HCT116 (cell line): ENCODE data around the gene SHKBP1. TPM values are rescaled to one million over a fixed set of nuclear protein-coding genes. Genes with fewer than 3 reads are reported as not detected.

ENCODE experiments used
- ATAC-seq: fragments of 200-7000 bp; cut with Tn5 transposase; 2 replicates; pipeline ENCODE4 v1.9.1; 2020; ENCODE audit warnings: mild to moderate bottlenecking, moderate library complexity
- BruUV-seq: library from RNA; stranded (reverse); fragments of 400-500 nt; replicated peaks from 2 replicates; lab custom pipeline; 2021; lab: Mats Ljungman, UMichigan
- CTCF ChIA-PET: fragments of 300-600 bp; sonication (Branson Sonifier 250); formaldehyde crosslinking; loops from one replicate; lab custom pipeline; 2021; ENCODE audit warnings: antibody characterized with exemption; lab: Charles Lee
- POLR2A ChIA-PET: fragments of 300-600, 350-600 bp; sonication (Branson Sonifier 250); formaldehyde crosslinking; loops from one replicate; lab custom pipeline; 2021; ENCODE audit warnings: antibody characterized with exemption; lab: Charles Lee
- RAD21 ChIA-PET, 2 experiments: fragments of 300-600 bp; sonication (Branson Sonifier 250); formaldehyde crosslinking; loops; one replicate each; lab custom pipeline; 2023; ENCODE audit warnings: low total read pairs in 2 of 2; ENCODE audit not compliant: uncharacterized antibody in 2 of 2, unreplicated experiment in 2 of 2, low non-redundant PET in 1 of 2; lab: Charles Lee
- DNase-seq: peaks from one replicate; pipeline ENCODE4 v3.0.0-alpha.2; 2010; ENCODE audit warnings: low read depth, low spot score
- H2AFZ ChIP-seq: fragments of 200-600 bp; shearing (Covaris generic), sonication (generic); 2 replicates; pipeline ENCODE4 v1.6.1; 2017; ENCODE audit warnings: low read depth, mixed run types, mixed read lengths, antibody characterized with exemption, low read length; ENCODE audit not compliant: poor library complexity, severe bottlenecking
- H3K27ac ChIP-seq: 2 replicates; pipeline ENCODE4 v1.5.1; 2012; ENCODE audit warnings: low read depth, low read length
- H3K27me3 ChIP-seq: fragments of 200-600 bp; sonication (generic); 2 replicates; pipeline ENCODE4 v1.6.1; 2016; ENCODE audit warnings: mixed run types, low read length, mixed read lengths; ENCODE audit not compliant: insufficient read depth
- H3K36me3 ChIP-seq, 2 experiments: fragments of 200-500 bp in 1 of 2; fragments of 200-600 bp in 1 of 2; sonication (Bioruptor generic) in 1 of 2; sonication (generic) in 1 of 2; 2 replicates each; pipeline versions ENCODE4 v1.5.1 to v1.6.1; 2014 to 2016; ENCODE audit warnings: low read length in 2 of 2, inconsistent platforms in 1 of 2, mixed read lengths in 1 of 2, mixed run types in 1 of 2; ENCODE audit not compliant: insufficient read depth in 2 of 2, control insufficient read depth in 1 of 2
- H3K4me1 ChIP-seq, 2 experiments: fragments of 200-600 bp in 1 of 2; sonication (generic) in 1 of 2; 2 replicates each; pipeline versions ENCODE4 v1.5.1 to v1.6.1; 2012 to 2017; ENCODE audit warnings: low read length in 2 of 2, inconsistent platforms in 1 of 2, mild to moderate bottlenecking in 1 of 2, mixed read lengths in 1 of 2, mixed run types in 1 of 2, moderate library complexity in 1 of 2; ENCODE audit not compliant: insufficient read depth in 2 of 2, control insufficient read depth in 1 of 2
- H3K4me2 ChIP-seq: fragments of 200-600 bp; sonication (generic); 2 replicates; pipeline ENCODE4 v1.6.1; 2017; ENCODE audit warnings: mixed run types, low read length, mixed read lengths
- H3K4me3 ChIP-seq, 2 experiments: fragments of 200-600 bp in 1 of 2; sonication (generic) in 1 of 2; replicated peaks in 1 of 2; 2 replicates each; pipeline ENCODE4 v1.5.1; 2011 to 2016; ENCODE audit warnings: low read length in 2 of 2, control low read depth in 1 of 2, low read depth in 1 of 2, mild to moderate bottlenecking in 1 of 2, mixed read lengths in 1 of 2, mixed run types in 1 of 2
- H3K79me2 ChIP-seq: fragments of 200-600 bp; sonication (generic); 2 replicates; pipeline ENCODE4 v1.6.1; 2017; ENCODE audit warnings: mild to moderate bottlenecking, mixed run types, low read length, moderate library complexity, mixed read lengths; ENCODE audit not compliant: insufficient read depth
- H3K9ac ChIP-seq: fragments of 200-600 bp; sonication (generic); 2 replicates; pipeline ENCODE4 v1.6.1; 2016; ENCODE audit warnings: low read length, mixed read lengths
- H3K9me2 ChIP-seq: fragments of 200-600 bp; sonication (generic), shearing (Covaris generic); 2 replicates; pipeline ENCODE4 v1.6.1; 2017; ENCODE audit warnings: mixed run types, mild to moderate bottlenecking, moderate library complexity; ENCODE audit not compliant: insufficient read depth
- H3K9me3 ChIP-seq, 2 experiments: fragments of 200-500 bp in 1 of 2; fragments of 200-600 bp in 1 of 2; sonication (Bioruptor generic) in 1 of 2; sonication (generic) in 1 of 2; 2 replicates each; pipeline ENCODE4 v1.6.1; 2014 to 2017; ENCODE audit warnings: low read length in 2 of 2, mixed read lengths in 2 of 2, inconsistent platforms in 1 of 2, low read depth in 1 of 2, mild to moderate bottlenecking in 1 of 2, mixed run types in 1 of 2, moderate library complexity in 1 of 2; ENCODE audit not compliant: control insufficient read depth in 1 of 2, insufficient read depth in 1 of 2
- H4K20me1 ChIP-seq: fragments of 200-600 bp; sonication (generic), shearing (Covaris generic); 2 replicates; pipeline ENCODE4 v1.6.1; 2017; ENCODE audit warnings: mixed run types, mild to moderate bottlenecking, moderate library complexity; ENCODE audit not compliant: insufficient read depth
- FOSL1 ChIP-seq: IDR thresholded peaks from 2 replicates; pipeline ENCODE4 v1.6.1; 2012; ENCODE audit warnings: low read depth
- POLR2AphosphoS5 ChIP-seq: IDR thresholded peaks from 2 replicates; pipeline ENCODE4 v1.6.1; 2011; ENCODE audit warnings: mild to moderate bottlenecking, low read depth, low read length, moderate library complexity
- SIN3A ChIP-seq: IDR thresholded peaks from 2 replicates; pipeline ENCODE4 v1.6.1; 2012; ENCODE audit warnings: low read depth
- SP1 ChIP-seq: IDR thresholded peaks from 2 replicates; pipeline ENCODE4 v1.6.1; 2012; ENCODE audit warnings: low read depth
- ZFX ChIP-seq: fragments of 450-650 bp; IDR thresholded peaks from 2 replicates; pipeline ENCODE4 v1.6.1; 2017
- ZNF274 ChIP-seq: fragments of 200-500 bp; sonication (Bioruptor generic); IDR thresholded peaks from 2 replicates; pipeline ENCODE4 v1.6.1; 2014; ENCODE audit warnings: mild to moderate bottlenecking, low read depth, low read length, inconsistent platforms
- intact Hi-C: fragments of 100-400 bp; cut with micrococcal nuclease; formaldehyde crosslinking; loops from 2 replicates; pipeline ENCODE4 v1.10.0; 2022
- total RNA-seq: library from RNA; stranded (reverse); gene quantifications from one replicate; pipeline ENCODE4 v1.2.1, GENCODE V29; 2021; ENCODE audit not compliant: unreplicated experiment

The SHKBP1 gene
- total RNA-seq, 1 experiment from 2014 or later = 97.4 TPM

- ATAC-seq (peak; percentile 67), DNase-seq (peak; percentile 89)
- ChIA-PET POLR2A (interaction anchor here (0.6 to 4.1 kb wide), 12 partner anchors 9 to 1682 kb away, joined by 3 to 55 read pairs (median 4); partner anchors contain the start of gene SERTAD1), CTCF (interaction anchor here (0.7 to 3.0 kb wide), 6 partner anchors 12 to 309 kb away, joined by 3 to 39 read pairs (median 4); partner anchors contain the start of gene LTBP4), RAD21 (no interaction called here)
- peak overlapping the region; percentile 100 for H3K4me2 ChIP-seq
- H2AFZ ChIP-seq = peak overlapping the region; percentile 76
- peak overlapping the region; percentile 99 for H3K27ac ChIP-seq
- peak overlapping the region; percentile 87 to 88 for H3K4me3 ChIP-seq
- intact Hi-C loops = loop anchor here (5.0 kb wide), 1 partner anchor 392 kb away; no protein-coding TSS in a partner anchor
- TSS peak; percentile 35 for BruUV-seq
- H3K4me1 ChIP-seq = peaks cover 35 to 70% of the 10 kb centered on the region in 2 experiments
- H4K20me1 ChIP-seq = no peaks in the 10 kb centered on the region
- no peak for TF ChIP-seq FOSL1
- peak; percentile 68 for TF ChIP-seq POLR2AphosphoS5
- peak; percentile 36 for TF ChIP-seq SP1
- TF ChIP-seq ZFX = 0 out of 2 replicates have a peak, but pooled peaks have one; percentile 34
- H3K36me3 ChIP-seq = peaks cover 6 to 22% of the 10 kb centered on the region in 2 experiments; a peak in 2 of 4 replicates
- no peaks in the 10 kb centered on the region for H3K9me3 ChIP-seq
- no peaks in the 10 kb centered on the region for H3K9me2 ChIP-seq
- peak overlapping the region; percentile 92 for H3K9ac ChIP-seq
- H3K79me2 ChIP-seq = peaks cover 8% of the 10 kb centered on the region; the same call in 1 of the 2 replicates
- H3K27me3 ChIP-seq = no peaks in the 10 kb centered on the region
Measured at GRCh38 chr19:40613690-40614621, 37.3 kb downstream of the SHKBP1 start.

- peak overlapping the region; percentile 92 for H3K9ac ChIP-seq
- CTCF ChIA-PET = interaction anchor here (0.9 to 3.0 kb wide), 2 partner anchors 12 to 20 kb away, joined by 3 to 39 read pairs; partner anchors contain the start of gene LTBP4
Measured at GRCh38 chr19:40614622-40615411, 38.1 kb downstream of the SHKBP1 start.

More at GRCh38 chr19:40614622-40615411, 38.1 kb downstream of the SHKBP1 start:
- no peaks in the 10 kb centered on the region for H3K9me2 ChIP-seq
- no peaks in the 10 kb centered on the region for H4K20me1 ChIP-seq
- ATAC-seq (peak; percentile 54), DNase-seq (peak; percentile 87)
- no peaks in the 10 kb centered on the region for H3K27me3 ChIP-seq
- peak overlapping the region; percentile 100 for H3K4me2 ChIP-seq
- POLR2A ChIA-PET = interaction anchor here (0.7 to 4.1 kb wide), 3 partner anchors 9 to 32 kb away, joined by 3 to 55 read pairs (median 4); no protein-coding TSS in a partner anchor
- H3K79me2 ChIP-seq = peaks cover 8% of the 10 kb centered on the region; the same call in 1 of the 2 replicates
- H3K4me1 ChIP-seq = peaks cover 33 to 61% of the 10 kb centered on the region in 2 experiments
- no peaks in the 10 kb centered on the region for H3K9me3 ChIP-seq
- RAD21 ChIA-PET = no interaction called here
- peak overlapping the region; percentile 99 for H3K27ac ChIP-seq
- no TSS peak for BruUV-seq
- peaks cover 15 to 31% of the 10 kb centered on the region in 2 experiments; a peak in 3 of 4 replicates for H3K36me3 ChIP-seq
- no peak for TF ChIP-seq SIN3A
- peak; percentile 57 for TF ChIP-seq SP1
- no peak for TF ChIP-seq ZNF274
- intact Hi-C loops = loop anchor here (5.0 kb wide), 1 partner anchor 393 kb away; no protein-coding TSS in a partner anchor
- H3K4me3 ChIP-seq = peak overlapping the region; percentile 87 to 88
- H2AFZ ChIP-seq = no peak overlapping the region
